ENCODE measurements around the gene ZNF652. TPM values are rescaled to one million over a fixed set of nuclear protein-coding genes. Genes with fewer than 3 reads are reported as not detected.

ZNF652 gene
- total RNA-seq, 1 donor from 2014 or later, result 12.8 TPM

DNA sequence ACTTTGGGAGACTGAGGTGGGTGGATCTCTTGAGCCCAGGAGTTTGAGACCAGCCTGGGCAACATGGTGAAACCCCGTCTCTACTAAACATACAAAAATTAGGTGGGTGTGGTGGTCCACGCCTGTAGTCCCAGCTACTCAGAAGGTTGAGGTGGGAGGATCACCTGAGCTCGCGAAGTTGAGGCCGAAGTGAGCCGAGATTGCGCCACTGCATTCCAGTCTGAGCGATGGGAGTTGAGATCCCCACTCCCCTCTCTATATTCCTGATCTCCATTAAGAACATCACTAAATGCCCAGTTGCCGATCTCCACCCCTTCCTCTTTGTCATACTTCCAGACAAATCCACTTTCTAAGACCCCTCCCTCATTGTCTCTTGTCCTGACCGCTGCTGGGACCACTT is 24.3 kb upstream of the ZNF652 start:
- no peak for DNase-seq (ENCODE audit: low read depth)
- TF ChIP-seq, protein P1, sequence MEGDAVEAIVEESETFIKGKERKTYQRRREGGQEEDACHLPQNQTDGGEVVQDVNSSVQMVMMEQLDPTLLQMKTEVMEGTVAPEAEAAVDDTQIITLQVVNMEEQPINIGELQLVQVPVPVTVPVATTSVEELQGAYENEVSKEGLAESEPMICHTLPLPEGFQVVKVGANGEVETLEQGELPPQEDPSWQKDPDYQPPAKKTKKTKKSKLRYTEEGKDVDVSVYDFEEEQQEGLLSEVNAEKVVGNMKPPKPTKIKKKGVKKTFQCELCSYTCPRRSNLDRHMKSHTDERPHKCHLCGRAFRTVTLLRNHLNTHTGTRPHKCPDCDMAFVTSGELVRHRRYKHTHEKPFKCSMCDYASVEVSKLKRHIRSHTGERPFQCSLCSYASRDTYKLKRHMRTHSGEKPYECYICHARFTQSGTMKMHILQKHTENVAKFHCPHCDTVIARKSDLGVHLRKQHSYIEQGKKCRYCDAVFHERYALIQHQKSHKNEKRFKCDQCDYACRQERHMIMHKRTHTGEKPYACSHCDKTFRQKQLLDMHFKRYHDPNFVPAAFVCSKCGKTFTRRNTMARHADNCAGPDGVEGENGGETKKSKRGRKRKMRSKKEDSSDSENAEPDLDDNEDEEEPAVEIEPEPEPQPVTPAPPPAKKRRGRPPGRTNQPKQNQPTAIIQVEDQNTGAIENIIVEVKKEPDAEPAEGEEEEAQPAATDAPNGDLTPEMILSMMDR (conservative IDR thresholded peaks at IDR 0.05; ENCODE audit: low read depth, low read length), result no peak
- H3K4me3 ChIP-seq (ENCODE audit: low read depth, low read length), result no peak overlapping the region

DNA sequence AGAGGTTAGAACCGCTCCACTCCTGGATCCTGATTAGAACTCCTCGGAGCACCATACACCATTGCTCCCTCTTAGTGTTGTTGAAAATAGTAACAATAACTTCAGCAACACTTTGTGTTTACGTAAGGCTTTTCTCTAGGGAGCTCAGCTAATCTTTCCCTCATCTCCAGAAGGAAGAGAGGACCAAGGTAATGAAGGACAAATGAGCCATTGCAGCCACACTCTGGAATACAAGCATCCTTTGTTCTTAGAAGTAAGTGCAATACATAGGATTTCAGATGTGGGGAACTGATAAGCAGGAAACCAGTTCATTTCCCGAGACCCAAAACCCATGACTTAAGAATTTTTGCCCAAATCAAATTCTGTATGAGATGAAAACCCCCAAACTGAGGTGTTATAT is 22.9 kb upstream of the ZNF652 start:
- no peak for DNase-seq (ENCODE audit: low read depth)

DNA sequence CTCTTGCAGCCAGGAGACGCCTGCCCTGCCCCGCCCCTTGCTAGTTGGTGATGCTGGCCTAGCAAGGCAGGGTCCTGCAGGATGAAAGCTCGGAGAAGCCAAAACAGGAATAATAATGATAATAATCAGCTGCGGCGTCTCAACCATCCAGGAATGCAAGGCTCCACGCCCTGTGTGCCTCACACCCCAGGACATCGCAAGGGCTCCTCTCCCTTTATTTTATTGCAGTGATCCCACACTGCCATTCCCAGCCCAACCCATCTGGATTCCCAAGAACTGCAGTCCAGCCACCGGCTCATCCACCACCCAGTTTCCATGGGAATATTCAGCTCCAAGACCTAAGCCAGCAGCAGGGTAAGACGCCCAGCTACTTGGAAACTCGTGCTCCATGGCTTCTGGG is 21.0 kb upstream of the ZNF652 start:
- no peak for DNase-seq (ENCODE audit: low read depth)
- TF ChIP-seq, protein P1 (conservative IDR thresholded peaks at IDR 0.05; ENCODE audit: low read depth, low read length), result no peak
- no peak overlapping the region for H3K4me3 ChIP-seq (ENCODE audit: low read depth, low read length)

More for the DNA sequence above, 22.9 kb upstream of the ZNF652 start:
- H3K4me3 ChIP-seq (ENCODE audit: low read depth, low read length), result no peak overlapping the region
- TF ChIP-seq, protein P1 (conservative IDR thresholded peaks at IDR 0.05; ENCODE audit: low read depth, low read length), result no peak

DNA sequence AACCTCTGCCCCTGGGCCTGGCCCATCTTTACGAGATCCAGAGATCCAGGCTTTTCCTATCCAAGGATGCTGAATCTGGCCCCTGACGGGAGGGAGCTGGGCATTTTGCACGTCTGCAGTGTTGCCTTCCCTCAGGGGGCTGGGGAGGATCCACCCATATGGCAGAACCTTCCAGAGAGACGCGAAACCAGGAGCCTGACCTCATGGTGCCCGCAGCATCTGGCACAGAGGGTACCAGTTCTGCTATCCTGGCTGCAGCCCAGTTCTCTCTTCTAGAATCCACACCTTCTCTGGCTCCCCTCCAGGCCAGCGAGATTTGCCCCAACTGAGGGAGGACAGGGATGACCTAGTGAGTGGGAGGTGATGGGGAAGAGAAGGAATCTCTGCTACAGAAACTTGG is 20.5 kb upstream of the ZNF652 start:
- TF ChIP-seq, protein P1 (conservative IDR thresholded peaks at IDR 0.05; ENCODE audit: low read depth, low read length), result no peak
- H3K4me3 ChIP-seq (ENCODE audit: low read depth, low read length), result no peak overlapping the region
- DNase-seq (ENCODE audit: low read depth), result no peak

DNA sequence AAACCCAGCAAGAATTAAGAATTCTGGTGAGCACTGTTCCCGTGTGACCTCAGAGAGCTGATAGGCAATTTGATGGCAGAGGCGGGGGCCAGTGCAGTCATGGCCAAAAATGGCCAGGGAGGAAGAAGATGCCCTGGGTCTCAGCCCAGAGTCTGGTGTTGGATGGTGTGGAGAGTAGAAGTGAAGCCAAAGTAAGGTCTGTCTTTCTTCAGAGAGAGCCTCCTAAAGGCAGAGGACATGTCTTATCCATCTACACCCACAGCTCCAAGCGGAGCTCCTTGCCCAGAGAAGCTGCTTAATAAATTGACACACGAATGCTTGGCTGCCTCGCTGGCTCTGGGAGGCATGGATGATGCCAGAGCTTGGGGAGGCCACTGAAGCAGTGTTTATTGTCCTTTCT is 19.7 kb upstream of the ZNF652 start:
- DNase-seq (ENCODE audit: low read depth), result no peak
- TF ChIP-seq, protein P1 (conservative IDR thresholded peaks at IDR 0.05; ENCODE audit: low read depth, low read length), result no peak
- H3K4me3 ChIP-seq (ENCODE audit: low read depth, low read length), result no peak overlapping the region

DNA sequence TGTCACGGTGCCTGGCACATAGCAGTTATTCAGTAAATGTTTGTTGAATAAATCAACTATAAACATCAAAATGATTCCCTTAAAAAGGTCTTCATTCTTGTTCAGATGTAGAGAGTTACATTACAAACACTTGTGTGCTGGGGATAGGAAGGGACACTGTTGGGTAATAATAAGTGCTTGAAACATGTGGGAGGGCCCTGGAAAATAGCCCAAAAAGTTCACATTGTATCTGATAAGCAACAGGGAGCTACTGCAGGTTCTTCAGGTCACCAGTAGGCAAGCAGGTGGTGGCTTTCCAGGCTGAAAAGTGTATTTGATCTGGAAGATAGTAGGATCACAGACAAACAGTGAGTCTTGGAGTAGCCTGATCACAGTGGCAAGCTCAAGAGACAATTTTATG is 19.0 kb upstream of the ZNF652 start:
- no peak overlapping the region for H3K4me3 ChIP-seq (ENCODE audit: low read depth, low read length)
- TF ChIP-seq, protein P1 (conservative IDR thresholded peaks at IDR 0.05; ENCODE audit: low read depth, low read length), result no peak
- DNase-seq (ENCODE audit: low read depth), result no peak

DNA sequence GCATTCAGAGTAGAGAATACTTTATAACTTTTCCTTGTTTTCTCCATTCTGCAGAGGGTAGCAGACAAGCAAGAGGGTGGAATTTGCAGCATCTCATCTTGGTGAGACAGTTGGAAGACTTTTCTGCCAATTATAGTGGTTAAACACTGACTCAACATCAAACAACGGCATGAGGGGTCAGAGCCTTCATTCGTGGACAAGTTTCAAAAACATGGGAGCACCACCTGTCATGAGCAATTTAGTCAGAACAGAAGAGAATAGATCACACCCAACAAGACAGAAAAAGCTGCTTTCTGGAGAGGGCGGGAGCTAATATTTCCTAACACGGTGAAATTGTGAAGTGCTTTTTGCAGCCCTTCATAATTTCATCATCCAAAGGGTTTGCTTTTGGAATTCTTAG is 17.9 kb upstream of the ZNF652 start:
- no peak for DNase-seq (ENCODE audit: low read depth)
- TF ChIP-seq, protein P1 (conservative IDR thresholded peaks at IDR 0.05; ENCODE audit: low read depth, low read length), result no peak
- no peak overlapping the region for H3K4me3 ChIP-seq (ENCODE audit: low read depth, low read length)

Measured in epithelial cell of proximal tubule (primary cell).